ENCODE data around the gene OVOL2.
A peak's percentile ranks its signal among the peaks of the same experiment; 100 is the strongest.
"Not testable (repeated sequence)": the region's sequence is repeated elsewhere in the genome, so short reads cannot be mapped to it uniquely, and the experiment has no call there.

Gene OVOL2

GRCh38 chr20:18057101-18057993 is at the start of gene OVOL2:
TSS of gene OVOL2 (minus strand) at chr20:18057916. CDS start at chr20:18057634, 282 bp downstream.
- no peak for DNase-seq

DNA sequence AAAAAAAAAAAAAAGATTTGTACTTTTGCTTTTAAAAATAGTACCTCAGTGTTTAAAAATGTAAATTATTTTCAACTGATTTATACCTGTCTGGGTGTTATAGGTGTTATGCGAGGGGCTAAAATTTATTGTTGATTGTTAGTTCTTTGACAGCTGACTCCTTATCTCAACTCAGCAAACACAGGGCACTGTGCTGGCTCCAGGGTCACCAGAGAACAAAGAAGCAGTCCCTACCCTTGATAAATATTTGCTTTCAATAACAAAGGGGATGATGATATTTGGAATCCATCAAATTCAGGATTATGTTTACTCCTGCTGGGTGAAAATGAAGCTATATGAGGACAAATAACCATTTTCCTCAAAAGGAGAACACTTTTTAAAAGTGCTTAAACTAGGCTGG is 45.8 kb upstream of the OVOL2 start:
- DNase-seq: no peak

GRCh38 chr20:18101125-18101810 is 43.6 kb upstream of the OVOL2 start:
- DNase-seq: no peak

GRCh38 chr20:18100569-18100968 is 42.9 kb upstream of the OVOL2 start:
- DNase-seq: not testable (repeated sequence)

DNA sequence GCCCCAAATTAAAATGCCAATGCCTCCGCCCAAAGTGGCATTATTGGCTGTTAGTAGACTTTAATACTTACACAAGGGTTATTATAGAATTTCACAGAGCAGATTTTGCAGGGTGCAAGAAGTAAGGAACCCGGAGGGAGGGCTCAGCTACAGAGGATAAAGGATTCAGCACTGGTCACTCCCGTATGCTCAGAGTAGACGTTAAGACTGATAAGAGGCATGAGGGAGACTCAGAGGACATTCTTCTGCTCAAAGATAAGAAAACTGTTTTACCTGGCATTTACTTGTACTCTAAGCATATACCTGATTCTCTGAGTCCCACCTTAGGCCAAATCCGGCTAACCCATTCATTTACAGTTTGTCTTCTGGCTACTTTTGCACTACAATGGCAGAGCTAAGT is 36.5 kb upstream of the OVOL2 start:
- no peak for DNase-seq

GRCh38 chr20:18093388-18093787 is 35.7 kb upstream of the OVOL2 start:
- no peak for DNase-seq

- DNase-seq: no peak
These were observed 35.2 kb upstream of the OVOL2 start for GRCh38 chr20:18092890-18093289.

DNA sequence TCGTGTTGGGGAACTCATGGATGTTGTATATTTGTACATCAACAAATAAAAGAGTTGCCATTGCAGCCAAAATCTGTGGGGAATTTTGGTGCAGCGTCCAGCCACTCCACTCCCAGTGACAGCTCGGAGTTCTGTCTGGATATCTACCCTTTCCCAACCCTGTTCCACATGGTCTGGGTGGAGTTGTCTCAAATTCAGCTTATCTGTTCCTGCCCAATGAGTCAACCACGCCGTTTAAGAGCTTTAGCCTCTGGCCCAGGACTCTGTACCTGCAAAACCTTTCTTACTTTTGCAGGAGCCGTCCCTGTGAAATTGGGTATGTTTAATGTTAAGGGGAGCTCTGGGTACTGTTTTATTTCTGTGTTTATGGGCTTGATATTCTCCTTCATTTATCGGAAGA is 33.9 kb upstream of the OVOL2 start:
- no peak for DNase-seq

DNA sequence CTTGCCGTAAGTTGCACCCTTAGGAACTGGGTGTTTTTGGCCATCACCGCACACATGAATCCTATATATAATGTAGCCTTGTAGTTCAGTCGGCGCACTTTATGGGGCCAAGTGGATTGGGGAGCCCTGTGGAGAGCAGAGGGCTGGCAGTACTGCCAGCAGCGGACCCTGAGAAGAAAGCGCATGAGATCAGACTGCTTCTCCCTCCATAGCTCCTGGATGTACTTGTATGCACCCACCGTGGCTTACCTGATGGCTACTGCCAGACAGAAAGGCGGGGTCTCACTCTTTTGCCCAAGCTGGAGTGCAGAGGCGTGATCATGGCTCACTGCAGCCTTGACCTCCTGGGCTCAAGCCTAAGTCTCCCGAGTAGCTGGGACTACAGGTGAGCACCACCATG is 32.8 kb upstream of the OVOL2 start:
- DNase-seq: no peak

GRCh38 chr20:18090044-18090443 is 32.3 kb upstream of the OVOL2 start:
- DNase-seq: no peak

DNA sequence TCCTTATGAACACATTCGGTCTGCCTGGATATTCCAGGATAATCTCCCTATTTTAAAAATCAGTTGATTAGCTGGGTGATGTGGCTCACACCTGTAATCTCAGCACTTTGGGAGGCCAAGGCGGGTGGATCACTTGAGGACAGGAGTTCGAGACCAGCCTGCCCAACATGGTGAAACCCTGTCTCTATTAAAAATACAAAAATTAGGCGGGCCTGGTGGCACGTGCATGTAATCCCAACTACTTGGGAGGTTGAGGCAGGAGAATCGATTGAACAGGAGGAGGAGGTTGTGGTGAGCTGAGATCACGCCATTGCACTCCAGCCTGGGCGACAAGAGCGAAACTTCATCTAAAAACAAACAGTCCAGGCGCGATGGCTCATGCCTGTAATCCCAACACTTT is 31.1 kb upstream of the OVOL2 start:
- DNase-seq: not testable (repeated sequence)

DNA sequence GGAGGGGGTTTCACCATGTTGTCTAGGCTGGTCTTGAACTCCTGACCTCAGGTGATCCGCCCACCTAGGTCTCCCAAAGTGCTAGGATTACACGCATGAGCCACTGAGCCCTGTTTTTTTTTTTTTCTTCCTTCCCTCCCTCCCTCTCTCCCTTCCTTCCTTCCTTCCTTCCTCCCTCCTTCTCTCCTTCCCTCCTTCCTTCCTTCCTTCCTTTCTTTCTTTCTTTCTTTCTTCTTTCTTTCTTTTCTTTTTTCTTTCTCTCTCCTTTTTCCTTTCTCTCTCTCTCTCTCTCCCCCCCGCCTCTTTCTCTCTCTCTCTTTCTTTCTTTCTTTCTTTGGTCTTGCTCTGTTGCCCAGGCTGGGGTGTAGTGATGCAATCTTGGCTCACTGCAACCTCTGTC is 30.6 kb upstream of the OVOL2 start:
- DNase-seq: not testable (repeated sequence)

DNA sequence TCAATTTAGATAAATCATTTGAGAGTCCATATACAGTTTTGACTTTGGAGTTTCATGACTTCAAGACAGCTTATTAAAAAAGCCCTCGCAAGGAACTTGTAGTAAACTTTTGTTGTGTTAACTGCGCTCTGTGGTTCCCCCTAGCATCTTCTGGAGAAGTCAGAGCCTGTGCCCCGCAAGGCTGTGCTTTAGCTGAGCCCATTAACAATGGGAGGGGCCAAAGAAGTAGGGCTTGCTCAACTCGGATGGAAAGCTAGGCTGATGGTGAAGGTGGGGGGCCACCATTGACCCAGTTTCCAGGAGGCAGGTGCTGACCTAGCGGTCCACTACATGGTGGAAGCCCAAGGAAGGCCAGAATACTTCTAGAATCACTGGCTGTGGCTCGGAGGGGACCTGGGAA is 29.3 kb upstream of the OVOL2 start:
- DNase-seq: no peak

DNA sequence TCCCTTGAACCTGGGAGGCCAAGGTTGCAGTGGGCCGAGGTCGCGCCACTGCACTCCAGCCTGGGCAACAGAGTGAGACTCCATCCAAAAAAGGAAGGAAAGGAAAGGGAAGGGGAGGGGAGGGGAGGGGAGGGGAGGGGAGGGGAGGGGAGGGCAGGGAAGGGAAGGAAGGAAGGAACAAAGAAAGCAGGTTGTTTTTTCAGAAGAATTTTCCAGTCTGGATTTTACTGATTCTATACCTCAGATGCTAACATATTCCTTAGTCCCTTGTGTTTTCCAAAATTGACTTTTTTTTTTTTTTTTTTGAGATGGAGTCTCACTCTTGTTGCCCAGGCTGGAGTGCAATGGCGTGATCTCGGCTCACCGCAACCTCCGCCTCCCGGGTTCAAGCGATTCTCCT is 23.1 kb upstream of the OVOL2 start:
- not testable (repeated sequence) for DNase-seq

DNA sequence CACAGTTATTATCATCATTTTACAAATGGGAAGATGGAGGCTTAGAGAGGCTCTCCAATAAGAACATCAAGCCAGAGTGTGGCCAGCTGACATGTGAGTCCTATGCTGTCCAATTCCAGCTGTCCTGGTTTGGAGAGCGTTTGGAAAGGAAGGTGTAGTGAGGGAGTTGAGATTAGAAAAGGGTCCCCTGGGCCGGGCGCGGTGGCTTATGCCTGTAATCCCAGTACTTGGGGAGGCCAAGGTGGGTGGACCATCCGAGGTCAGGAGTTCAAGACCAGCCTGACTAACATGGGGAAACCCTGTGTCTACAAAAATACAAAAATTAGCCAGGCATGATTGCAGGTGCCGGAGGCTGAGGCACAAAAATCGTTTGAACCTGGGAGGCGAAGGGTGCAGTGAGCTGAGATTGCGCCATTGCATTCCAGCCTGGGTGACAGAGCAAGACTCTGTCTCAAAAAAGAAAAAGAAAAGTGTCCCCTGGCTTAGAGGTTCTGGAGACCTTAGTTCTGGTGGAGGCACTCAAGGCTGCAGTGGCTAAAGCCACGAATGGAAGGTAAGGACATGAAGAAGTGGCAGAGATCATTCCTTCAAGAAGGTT is 22.1 kb upstream of the OVOL2 start:
- DNase-seq: no peak

DNA sequence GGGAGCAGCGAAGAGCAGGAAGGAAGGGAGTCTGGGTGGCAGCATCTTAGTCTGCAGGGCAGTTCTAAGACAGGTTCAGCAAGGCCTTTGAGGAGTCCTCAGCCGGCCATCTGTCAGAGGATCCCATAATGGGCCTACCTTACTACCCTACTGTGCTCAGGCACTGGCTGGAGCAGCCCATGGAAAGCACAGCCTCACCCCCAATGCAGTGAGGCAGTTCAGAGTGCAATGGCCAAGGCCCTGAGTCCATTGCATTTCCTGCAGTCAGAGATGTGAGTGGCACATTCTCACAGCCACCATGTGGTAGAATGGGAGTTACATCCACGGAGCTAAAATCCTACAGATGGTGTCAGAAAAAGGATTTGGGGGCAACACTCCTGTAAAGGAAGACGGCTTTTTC is 19.4 kb upstream of the OVOL2 start:
- no peak for DNase-seq

GRCh38 chr20:18072532-18072931 is 14.8 kb upstream of the OVOL2 start:
- no peak for DNase-seq

- no peak for DNase-seq
These were observed 9.0 kb upstream of the OVOL2 start for GRCh38 chr20:18066421-18067333.

- no peak for DNase-seq
These were observed 6.0 kb upstream of the OVOL2 start for GRCh38 chr20:18063676-18064075.

DNA sequence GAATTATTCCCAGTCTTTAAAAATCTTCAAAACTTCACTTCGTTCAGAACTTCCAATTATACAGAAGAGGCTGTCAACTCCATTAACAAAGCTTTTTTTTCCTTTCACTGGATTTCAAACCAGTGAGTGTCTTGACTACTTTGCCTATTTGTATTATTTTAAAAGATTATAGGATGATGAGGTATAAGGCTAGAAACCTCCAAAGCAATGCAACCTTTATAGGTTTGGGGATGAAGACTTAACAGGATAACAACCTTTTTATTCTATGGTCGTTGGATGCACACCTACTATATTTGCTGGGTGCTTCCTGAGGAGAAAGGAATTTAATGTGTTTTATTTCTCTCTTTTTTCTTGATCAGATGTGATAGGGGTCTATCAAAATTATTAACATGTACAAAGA is 1.9 kb upstream of the OVOL2 start:
- DNase-seq: no peak

DNA sequence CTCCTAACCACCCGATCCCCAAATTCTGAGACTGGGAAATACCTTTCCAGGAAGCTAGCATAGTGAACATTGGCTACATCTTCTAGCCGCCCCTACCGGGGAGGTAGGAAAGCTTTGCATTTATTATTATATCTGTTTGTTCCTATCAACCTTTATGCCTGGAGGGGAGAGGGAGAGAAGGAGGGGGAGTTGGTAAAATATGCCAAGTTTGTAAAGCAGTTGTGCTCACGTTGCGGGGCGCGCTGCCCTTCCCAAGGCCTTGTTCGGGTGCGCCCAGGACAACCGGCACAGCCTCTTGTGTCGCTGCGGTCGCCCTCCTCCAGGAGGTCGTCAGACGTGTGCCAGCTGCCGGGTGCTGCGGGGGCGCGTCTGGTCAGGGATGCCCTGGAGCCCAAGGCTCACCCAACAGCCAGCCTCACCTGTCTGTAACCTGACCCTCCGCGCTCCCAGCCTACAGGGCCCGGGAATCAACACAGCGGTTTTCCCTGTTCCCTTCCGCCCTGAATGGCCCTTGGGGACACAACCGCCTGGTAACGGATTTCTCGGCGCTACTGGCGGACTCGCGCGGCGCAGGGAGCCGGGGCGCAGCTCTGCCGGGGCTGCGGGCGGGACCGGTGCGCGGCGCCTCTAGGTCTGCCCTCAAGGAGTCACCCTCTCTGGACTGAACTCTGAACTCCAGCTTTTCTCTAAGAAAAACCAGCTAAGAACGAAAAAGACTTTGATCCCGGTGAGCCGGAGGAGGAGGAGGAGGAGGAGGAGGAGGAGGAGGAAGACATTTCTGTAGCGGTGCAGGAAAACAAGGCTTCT is 1.1 kb upstream of the OVOL2 start:
- peak; percentile 73 for DNase-seq

DNA sequence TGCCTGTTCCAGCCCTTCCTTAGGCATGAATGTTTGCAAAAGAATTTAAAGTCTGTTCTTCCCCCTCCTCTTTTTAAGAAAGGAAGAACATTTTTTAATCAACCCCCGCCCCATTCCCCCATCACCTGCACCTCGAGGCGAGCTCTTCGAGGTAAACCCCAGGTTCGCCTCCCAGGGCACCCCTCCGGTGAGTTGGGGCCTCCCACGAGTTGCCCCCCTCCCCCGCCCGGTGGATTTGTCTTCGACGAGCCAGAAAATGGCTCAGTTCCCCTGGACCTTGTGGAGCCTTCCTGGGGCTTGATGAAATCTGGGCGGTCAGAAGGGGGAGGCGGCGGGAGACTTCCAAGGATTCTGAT is 256 bp upstream of the OVOL2 start:
- no peak for DNase-seq

All from NCI-H2107 (cell line).